Neural cell (in vitro differentiated cells): Measurements from ENCODE around the gene ACO2. TPM values are rescaled to one million over a fixed set of nuclear protein-coding genes. Genes with fewer than 3 reads are reported as not detected.

ENCODE experiments used
- polyA plus RNA-seq: library from polyadenylated mRNA; depleted of rRNA; stranded (reverse); fragments of >200 nt; gene quantifications from 2 replicates; pipeline ENCODE4 v1.2.3, GENCODE V29; 2014

The ACO2 gene
- polyA plus RNA-seq, 1 donor from 2014 or later = 72.3 TPM

Other genes starting within 250 kb of the ACO2 start
- 0.22 TPM in 1 of 2 replicates, not detected in the other for gene CHADL, start 228.2 kb upstream of the ACO2 start, polyA plus RNA-seq
- gene RANGAP1, start 182.9 kb upstream of the ACO2 start, polyA plus RNA-seq = 48.6 and 57.0 TPM in 2 replicates
- gene ZC3H7B, start 167.6 kb upstream of the ACO2 start, polyA plus RNA-seq = 34.6 and 43.0 TPM in 2 replicates
- gene TEF, start 87.2 kb upstream of the ACO2 start, polyA plus RNA-seq = 4.1 and 4.9 TPM in 2 replicates
- 8.2 and 9.1 TPM in 2 replicates for gene TOB2, start 22.3 kb upstream of the ACO2 start, polyA plus RNA-seq
- gene PHF5A, start 425 bp upstream of the ACO2 start, polyA plus RNA-seq = 148 and 153 TPM in 2 replicates
- gene POLR3H, start 75.4 kb downstream of the ACO2 start, polyA plus RNA-seq = 28.0 and 35.8 TPM in 2 replicates
- 7.1 and 10.3 TPM in 2 replicates for gene CSDC2, start 91.9 kb downstream of the ACO2 start, polyA plus RNA-seq
- gene PMM1, start 120.7 kb downstream of the ACO2 start, polyA plus RNA-seq = 55.5 and 61.6 TPM in 2 replicates
- gene DESI1, start 151.9 kb downstream of the ACO2 start, polyA plus RNA-seq = 27.5 and 31.0 TPM in 2 replicates
- gene XRCC6, start 152.2 kb downstream of the ACO2 start, polyA plus RNA-seq = 397 and 398 TPM in 2 replicates
- 192 and 203 TPM in 2 replicates for gene SNU13, start 219.8 kb downstream of the ACO2 start, polyA plus RNA-seq
- gene MEI1, start 230.4 kb downstream of the ACO2 start, polyA plus RNA-seq = 0.34 TPM in 1 of 2 replicates, not detected in the other